ENCODE data around the gene ETV5. TPM values are rescaled to one million over a fixed set of nuclear protein-coding genes. Genes with fewer than 3 reads are reported as not detected.

Gene ETV5
- 29.3 TPM for polyA plus RNA-seq (ENCODE audit: insufficient read length)

- peak; percentile 96 for DNase-seq (ENCODE audit: low read depth)
Observed at GRCh38 chr3:186108941-186109865, at the start of gene ETV5. Gene ETV5 (minus strand): TSS chr3:186109089. CDS start chr3:186105868, 3,221 bp downstream.

- no peak for DNase-seq (ENCODE audit: low read depth)
Observed at GRCh38 chr3:186154641-186155040, 45.8 kb upstream of the ETV5 start.

- DNase-seq (ENCODE audit: low read depth) = no peak
Observed at GRCh38 chr3:186152889-186153292, 44.0 kb upstream of the ETV5 start.

- DNase-seq (ENCODE audit: low read depth) = no peak
Observed at GRCh38 chr3:186152361-186152798, 43.5 kb upstream of the ETV5 start.

GRCh38 chr3:186151077-186151971 is 42.4 kb upstream of the ETV5 start:
- DNase-seq (ENCODE audit: low read depth) = no peak

GRCh38 chr3:186150041-186150830 is 41.3 kb upstream of the ETV5 start:
- no peak for DNase-seq (ENCODE audit: low read depth)

- no peak for DNase-seq (ENCODE audit: low read depth)
Observed at GRCh38 chr3:186149319-186149960, 40.6 kb upstream of the ETV5 start.

GRCh38 chr3:186144257-186144656 is 35.4 kb upstream of the ETV5 start:
- no peak for DNase-seq (ENCODE audit: low read depth)

GRCh38 chr3:186143250-186143649 is 34.4 kb upstream of the ETV5 start:
- no peak for DNase-seq (ENCODE audit: low read depth)

- DNase-seq (ENCODE audit: low read depth) = no peak
Observed at GRCh38 chr3:186142393-186142932, 33.6 kb upstream of the ETV5 start.

- DNase-seq (ENCODE audit: low read depth) = no peak
Observed at GRCh38 chr3:186141790-186142189, 32.9 kb upstream of the ETV5 start.

- DNase-seq (ENCODE audit: low read depth) = no peak
Observed at GRCh38 chr3:186138272-186138981, 29.5 kb upstream of the ETV5 start.

- DNase-seq (ENCODE audit: low read depth) = no peak
Observed at GRCh38 chr3:186137051-186137685, 28.3 kb upstream of the ETV5 start.

- DNase-seq (ENCODE audit: low read depth) = no peak
Observed at GRCh38 chr3:186133980-186134379, 25.1 kb upstream of the ETV5 start.

- DNase-seq (ENCODE audit: low read depth) = no peak
Observed at GRCh38 chr3:186132487-186132886, 23.6 kb upstream of the ETV5 start.

GRCh38 chr3:186129206-186129605 is 20.3 kb upstream of the ETV5 start:
- no peak for DNase-seq (ENCODE audit: low read depth)

GRCh38 chr3:186128158-186128557 is 19.3 kb upstream of the ETV5 start:
- no peak for DNase-seq (ENCODE audit: low read depth)

GRCh38 chr3:186127463-186127862 is 18.6 kb upstream of the ETV5 start:
- DNase-seq (ENCODE audit: low read depth) = no peak

- DNase-seq (ENCODE audit: low read depth) = no peak
Observed at GRCh38 chr3:186125118-186125517, 16.2 kb upstream of the ETV5 start.

GRCh38 chr3:186124592-186124991 is 15.7 kb upstream of the ETV5 start:
- DNase-seq (ENCODE audit: low read depth) = no peak

Data from forelimb muscle (tissue), 1 donor.